ENCODE results near the gene ITGB6. TPM values are rescaled to one million over a fixed set of nuclear protein-coding genes. Genes with fewer than 3 reads are reported as not detected.
"Not testable (repeated sequence)": the region's sequence is repeated elsewhere in the genome, so short reads cannot be mapped to it uniquely, and the experiment has no call there.

ITGB6 gene
- total RNA-seq, 3 donors from 2014 or later, result not detected

DNA sequence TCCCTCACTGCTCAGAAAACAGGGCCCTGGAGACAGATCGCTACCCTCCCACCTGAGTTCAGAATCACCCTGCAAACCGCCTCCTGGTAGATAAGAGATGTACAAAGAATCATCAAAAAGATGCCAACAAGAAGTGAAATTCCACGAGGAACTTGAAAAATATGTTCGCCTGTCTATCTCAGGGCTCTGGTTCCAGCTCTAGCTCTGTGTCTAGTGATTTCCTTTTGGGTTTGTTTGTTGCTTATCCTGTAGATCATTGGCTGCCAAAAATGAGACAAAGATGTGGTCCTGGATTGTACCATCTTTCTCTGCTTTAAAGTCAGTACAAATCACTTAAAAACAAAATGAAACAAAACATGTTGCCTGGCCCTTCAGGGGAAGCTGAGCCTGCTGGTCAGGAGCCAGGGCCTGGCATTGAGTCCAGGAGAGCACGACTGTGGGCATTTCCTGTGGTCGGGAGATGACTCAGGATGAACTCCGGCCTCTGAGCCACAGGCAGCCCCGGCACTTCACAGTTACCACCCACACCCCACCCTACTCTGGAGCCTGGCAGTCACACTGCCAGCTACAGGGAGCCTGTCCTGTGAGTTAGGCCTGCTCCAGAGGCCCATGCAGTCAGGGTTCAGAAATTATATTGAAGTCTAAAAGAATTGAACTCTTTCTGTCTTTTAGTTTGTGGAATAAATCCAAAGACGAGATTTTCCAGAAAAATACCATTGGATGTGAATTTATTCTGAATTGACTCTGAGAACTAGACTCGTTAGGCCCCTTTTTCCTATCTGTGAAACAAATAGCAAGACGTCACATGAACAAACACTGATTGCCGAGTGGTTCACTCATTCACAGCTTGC is 8.0 kb upstream of the ITGB6 start:
- H3K9me3 Mint-ChIP-seq, result no peaks in the 10 kb centered on the region
- peaks cover 22% of the 10 kb centered on the region for H3K4me1 Mint-ChIP-seq (ENCODE audit: low read depth)
- ATAC-seq (peak in 1 of 2 donors; percentile 51), DNase-seq (no peak)
- no peaks in the 10 kb centered on the region for H3K27me3 Mint-ChIP-seq (ENCODE audit: low read depth)
- no peaks in the 10 kb centered on the region for H3K36me3 Mint-ChIP-seq (ENCODE audit: insufficient read depth)
- no peak overlapping the region for H3K4me3 Mint-ChIP-seq

DNA sequence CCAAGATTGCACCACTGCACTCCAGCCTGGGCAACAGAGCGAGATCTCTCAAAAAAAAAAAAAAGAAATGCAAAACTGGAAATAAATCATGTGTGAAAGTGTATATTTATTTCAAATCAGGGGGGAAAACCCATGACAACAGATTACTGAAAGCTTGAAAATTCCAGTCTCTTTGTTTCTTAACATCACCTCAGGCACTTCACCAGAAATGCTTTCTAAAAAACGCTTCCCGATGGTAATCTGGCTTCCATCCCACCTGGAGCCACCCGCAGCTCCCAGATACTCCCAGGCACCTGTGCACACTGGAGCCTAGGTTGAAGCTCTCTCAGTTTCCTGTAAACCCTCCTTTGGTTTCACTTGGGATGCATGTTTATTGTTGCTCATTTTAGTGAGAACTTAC is 7.2 kb upstream of the ITGB6 start:
- H3K36me3 Mint-ChIP-seq (ENCODE audit: insufficient read depth), result no peaks in the 10 kb centered on the region
- ATAC-seq, result no peak
- no peak for DNase-seq
- no peaks in the 10 kb centered on the region for H3K27me3 Mint-ChIP-seq (ENCODE audit: low read depth)
- peaks cover 22% of the 10 kb centered on the region for H3K4me1 Mint-ChIP-seq (ENCODE audit: low read depth)
- no peaks in the 10 kb centered on the region for H3K9me3 Mint-ChIP-seq
- no peak overlapping the region for H3K4me3 Mint-ChIP-seq

DNA sequence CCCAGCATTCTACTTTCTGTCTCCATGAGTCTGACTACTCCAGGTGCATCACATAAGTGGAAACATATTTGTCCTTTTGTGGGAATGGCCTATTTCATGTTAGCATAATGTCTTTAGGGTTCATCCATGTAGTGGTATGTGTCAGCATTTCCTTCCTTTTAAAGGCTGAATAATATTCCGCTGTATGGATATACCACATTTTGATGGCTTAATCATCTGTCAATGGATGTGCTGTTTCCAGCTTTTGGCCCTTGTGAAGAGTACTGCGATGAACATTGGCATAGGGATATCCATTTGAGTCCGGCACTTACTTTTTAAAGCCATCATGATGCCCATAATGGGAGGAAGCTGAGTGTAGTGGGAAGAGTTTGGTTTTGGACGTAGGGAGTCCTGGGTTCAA is 6.4 kb upstream of the ITGB6 start:
- no peaks in the 10 kb centered on the region for H3K36me3 Mint-ChIP-seq (ENCODE audit: insufficient read depth)
- H3K9me3 Mint-ChIP-seq, result no peaks in the 10 kb centered on the region
- H3K4me3 Mint-ChIP-seq, result no peak overlapping the region
- no peak for ATAC-seq
- peaks cover 22% of the 10 kb centered on the region for H3K4me1 Mint-ChIP-seq (ENCODE audit: low read depth)
- no peaks in the 10 kb centered on the region for H3K27me3 Mint-ChIP-seq (ENCODE audit: low read depth)
- DNase-seq, result no peak

DNA sequence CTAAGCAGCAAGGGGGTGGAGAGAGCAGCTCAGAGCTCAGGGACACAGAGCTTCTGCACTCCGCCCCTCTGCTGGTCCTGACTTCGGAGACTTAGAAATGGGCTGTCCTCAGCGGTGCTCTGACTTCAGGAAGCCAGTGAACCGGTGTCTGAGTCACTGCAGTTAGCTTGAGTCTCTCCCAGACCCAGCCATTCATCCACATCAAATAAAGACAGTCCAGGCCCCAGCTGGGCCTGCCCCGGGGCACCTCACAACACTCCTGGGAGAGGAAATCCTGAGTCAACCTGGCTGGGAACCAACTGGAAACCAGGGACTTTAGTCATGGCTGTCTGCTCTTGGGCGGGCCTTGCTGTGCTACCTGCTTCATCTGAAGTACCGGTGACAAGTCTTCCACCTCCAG is 5.4 kb upstream of the ITGB6 start:
- H3K27me3 Mint-ChIP-seq (ENCODE audit: low read depth), result no peaks in the 10 kb centered on the region
- DNase-seq (no peak), ATAC-seq (no peak)
- no peaks in the 10 kb centered on the region for H3K9me3 Mint-ChIP-seq
- no peaks in the 10 kb centered on the region for H3K36me3 Mint-ChIP-seq (ENCODE audit: insufficient read depth)
- H3K4me1 Mint-ChIP-seq (ENCODE audit: low read depth), result peaks cover 17% of the 10 kb centered on the region
- H3K4me3 Mint-ChIP-seq, result no peak overlapping the region

DNA sequence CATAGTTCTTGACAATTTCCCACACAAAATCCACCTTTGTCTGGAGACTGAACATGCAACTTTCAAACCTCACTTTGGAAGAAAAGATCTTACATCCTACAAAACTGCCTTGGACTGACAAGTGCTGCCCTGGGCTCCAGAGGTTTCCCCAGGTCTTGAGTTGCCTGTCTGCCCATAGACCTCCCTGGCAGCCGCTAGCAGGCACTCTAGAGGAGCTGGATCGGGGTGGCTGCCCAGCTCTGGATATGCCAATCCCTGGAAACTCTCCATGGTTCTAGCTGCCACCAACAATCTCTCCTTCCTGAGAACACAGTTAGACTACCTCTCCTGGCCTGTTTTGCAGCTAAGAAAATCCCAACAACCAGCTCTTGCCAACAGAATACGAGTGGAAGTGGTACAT is 3.4 kb upstream of the ITGB6 start:
- H3K36me3 Mint-ChIP-seq (ENCODE audit: insufficient read depth), result no peaks in the 10 kb centered on the region
- no peak overlapping the region for H3K4me3 Mint-ChIP-seq
- no peaks in the 10 kb centered on the region for H3K27me3 Mint-ChIP-seq (ENCODE audit: low read depth)
- DNase-seq (no peak), ATAC-seq (no peak)
- peaks cover 12% of the 10 kb centered on the region for H3K4me1 Mint-ChIP-seq (ENCODE audit: low read depth)
- H3K9me3 Mint-ChIP-seq, result no peaks in the 10 kb centered on the region

DNA sequence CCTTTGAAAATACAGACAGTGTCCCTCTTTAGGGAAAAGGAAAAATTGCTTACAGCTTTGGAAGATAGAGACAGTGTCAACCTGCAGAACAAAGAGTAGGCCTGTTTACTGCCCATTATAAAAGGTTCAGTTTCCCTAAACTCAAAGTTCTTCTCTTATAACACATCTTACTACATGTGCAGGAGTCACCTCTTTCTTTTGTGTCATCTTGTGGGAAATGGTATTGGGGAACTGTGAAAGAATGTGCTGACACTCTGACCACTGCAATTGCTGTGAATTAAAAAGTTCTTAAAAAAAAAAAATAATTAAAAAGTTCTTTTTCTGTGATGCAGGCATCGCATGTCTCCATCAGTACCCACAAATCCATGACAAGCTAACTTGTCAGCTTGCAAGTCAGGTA is 2.9 kb upstream of the ITGB6 start:
- DNase-seq, result no peak
- no peaks in the 10 kb centered on the region for H3K36me3 Mint-ChIP-seq (ENCODE audit: insufficient read depth)
- no peak for ATAC-seq
- H3K4me3 Mint-ChIP-seq, result no peak overlapping the region
- no peaks in the 10 kb centered on the region for H3K9me3 Mint-ChIP-seq
- no peaks in the 10 kb centered on the region for H3K27me3 Mint-ChIP-seq (ENCODE audit: low read depth)
- peaks cover 8% of the 10 kb centered on the region for H3K4me1 Mint-ChIP-seq (ENCODE audit: low read depth)

DNA sequence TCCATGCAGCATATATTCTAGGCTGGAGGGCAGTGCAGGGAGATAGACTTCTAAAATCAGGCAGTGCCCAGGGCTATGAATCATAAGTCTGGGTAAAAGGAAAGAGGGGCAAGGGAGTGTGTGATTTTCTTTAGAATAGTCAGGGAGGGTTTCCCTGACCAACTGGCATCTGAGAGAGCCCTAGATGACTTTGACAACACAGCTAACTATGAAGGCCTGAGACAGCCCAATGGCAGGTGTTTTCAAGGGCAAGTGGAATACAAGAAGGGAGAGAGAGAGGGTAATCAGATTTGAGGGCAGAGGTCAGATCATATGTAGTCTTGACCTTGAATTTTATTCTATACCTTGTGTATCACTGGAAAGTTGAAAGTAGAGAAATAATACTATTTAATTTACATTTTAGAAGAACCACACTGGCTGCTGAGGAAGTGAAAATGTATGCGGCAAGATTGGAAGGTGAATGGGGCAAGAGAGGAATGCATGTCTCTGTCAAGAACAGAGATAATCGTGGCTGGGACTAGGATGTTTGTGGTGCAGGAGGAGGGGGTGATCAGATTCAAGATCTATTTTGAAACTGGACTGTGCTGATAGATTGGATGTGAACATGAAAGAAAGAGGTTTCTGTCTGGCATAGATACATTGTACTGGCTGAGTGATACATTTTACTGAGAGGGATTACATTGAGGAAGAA is 1.9 kb upstream of the ITGB6 start:
- Mint-ChIP-seq H3K4me1 (ENCODE audit: low read depth) (no peaks in the 10 kb centered on the region), H3K27me3 (ENCODE audit: low read depth) (no peaks in the 10 kb centered on the region), H3K36me3 (ENCODE audit: insufficient read depth) (no peaks in the 10 kb centered on the region), H3K4me3 (no peak overlapping the region), H3K9me3 (no peaks in the 10 kb centered on the region)
- DNase-seq (no peak), ATAC-seq (no peak)

DNA sequence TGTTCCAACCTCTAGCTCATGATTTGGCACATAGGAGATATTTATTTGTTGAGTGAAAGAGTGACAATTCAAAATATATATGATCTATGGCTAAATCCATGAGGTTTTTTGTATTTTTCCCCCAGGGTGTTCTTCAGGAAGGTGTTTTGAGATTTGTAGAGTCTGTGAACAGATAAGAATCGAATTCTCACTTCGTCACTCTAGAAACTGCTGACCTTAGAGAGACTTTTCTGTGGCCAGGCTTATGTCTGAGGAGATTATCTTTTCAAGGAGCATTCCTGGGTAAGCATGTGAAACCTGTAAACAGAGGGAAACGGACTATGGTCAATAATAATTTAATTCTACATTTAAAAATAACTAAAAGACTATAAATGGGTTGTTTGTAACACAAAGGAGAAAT is 849 bp upstream of the ITGB6 start:
- Mint-ChIP-seq H3K27me3 (ENCODE audit: low read depth) (no peaks in the 10 kb centered on the region), H3K9me3 (no peaks in the 10 kb centered on the region), H3K36me3 (ENCODE audit: insufficient read depth) (no peaks in the 10 kb centered on the region), H3K4me1 (ENCODE audit: low read depth) (no peaks in the 10 kb centered on the region), H3K4me3 (no peak overlapping the region)
- no peak for DNase-seq
- ATAC-seq, result no peak

DNA sequence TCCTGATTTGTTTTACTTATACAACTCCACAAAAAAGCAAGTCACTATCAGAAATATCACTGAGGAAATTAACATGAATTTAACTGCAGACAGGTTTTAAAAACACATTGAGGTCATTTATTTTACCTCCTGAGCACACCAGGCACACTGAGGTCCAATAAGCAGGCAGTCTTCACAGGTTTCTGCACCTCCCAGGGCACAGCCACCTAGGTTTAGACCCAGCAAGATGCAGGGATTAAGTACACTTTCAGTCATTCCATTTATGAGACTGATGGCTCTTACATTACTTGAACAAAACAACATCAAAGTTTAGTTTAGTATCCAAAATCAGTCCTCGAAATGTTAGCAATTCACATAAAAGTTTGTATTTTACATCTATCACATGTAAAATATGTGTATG is 1.0 kb downstream of the ITGB6 start:
- Mint-ChIP-seq H3K4me1 (ENCODE audit: low read depth) (no peaks in the 10 kb centered on the region), H3K4me3 (no peak overlapping the region)
- ATAC-seq, result no peak

DNA sequence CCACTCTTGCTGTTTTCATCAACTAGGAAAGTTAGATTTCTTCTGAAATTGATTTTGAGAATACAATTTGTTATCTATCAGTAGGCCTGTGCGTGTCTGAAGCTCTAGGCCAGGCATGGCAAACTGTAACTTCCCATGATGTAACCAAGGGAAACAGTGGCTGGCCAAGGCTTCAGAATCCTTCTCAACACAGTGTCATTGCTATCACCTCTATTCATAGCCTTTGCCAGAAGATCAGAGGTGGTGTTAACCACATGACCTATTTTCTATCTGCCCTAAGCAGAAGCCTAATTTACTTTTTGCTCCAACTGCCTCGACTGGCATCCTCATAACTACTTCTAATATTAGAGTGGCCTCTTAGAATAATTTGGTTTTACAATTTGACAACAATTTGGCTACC is 2.5 kb downstream of the ITGB6 start:
- Mint-ChIP-seq H3K27me3 (ENCODE audit: low read depth) (no peaks in the 10 kb centered on the region), H3K36me3 (ENCODE audit: insufficient read depth) (no peaks in the 10 kb centered on the region), H3K4me3 (no peak overlapping the region), H3K4me1 (ENCODE audit: low read depth) (no peaks in the 10 kb centered on the region), H3K9me3 (no peaks in the 10 kb centered on the region)
- ATAC-seq (no peak), DNase-seq (no peak)

More for the DNA sequence above, 1.0 kb downstream of the ITGB6 start:
- DNase-seq, result no peak
- Mint-ChIP-seq H3K9me3 (no peaks in the 10 kb centered on the region), H3K36me3 (ENCODE audit: insufficient read depth) (no peaks in the 10 kb centered on the region), H3K27me3 (ENCODE audit: low read depth) (no peaks in the 10 kb centered on the region)

DNA sequence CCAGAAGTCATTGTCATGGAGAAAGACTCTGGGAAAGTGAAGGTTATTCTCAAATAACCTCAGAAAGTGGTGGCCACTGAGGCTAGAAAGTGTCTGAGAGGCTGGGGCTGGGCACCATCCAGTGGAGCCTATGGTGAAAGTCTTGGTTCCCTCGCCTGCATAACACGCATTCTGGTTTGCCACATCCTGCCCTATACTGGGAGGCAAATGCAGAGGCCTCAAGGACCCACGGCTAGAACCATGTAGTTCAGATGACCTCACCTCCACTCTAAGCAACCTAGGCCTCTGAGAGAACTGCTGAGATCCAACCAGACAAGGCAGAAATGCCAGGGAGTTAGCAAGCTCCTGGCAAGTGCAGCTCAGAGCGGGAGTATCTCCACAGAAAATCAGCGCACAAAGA is 5.1 kb downstream of the ITGB6 start:
- ATAC-seq (no peak), DNase-seq (no peak)
- no peaks in the 10 kb centered on the region for H3K9me3 Mint-ChIP-seq
- peaks cover 2% of the 10 kb centered on the region for H3K4me1 Mint-ChIP-seq (ENCODE audit: low read depth)
- peaks cover 2% of the 10 kb centered on the region for H3K27me3 Mint-ChIP-seq (ENCODE audit: low read depth)
- H3K4me3 Mint-ChIP-seq, result no peak overlapping the region
- H3K36me3 Mint-ChIP-seq (ENCODE audit: insufficient read depth), result no peaks in the 10 kb centered on the region

DNA sequence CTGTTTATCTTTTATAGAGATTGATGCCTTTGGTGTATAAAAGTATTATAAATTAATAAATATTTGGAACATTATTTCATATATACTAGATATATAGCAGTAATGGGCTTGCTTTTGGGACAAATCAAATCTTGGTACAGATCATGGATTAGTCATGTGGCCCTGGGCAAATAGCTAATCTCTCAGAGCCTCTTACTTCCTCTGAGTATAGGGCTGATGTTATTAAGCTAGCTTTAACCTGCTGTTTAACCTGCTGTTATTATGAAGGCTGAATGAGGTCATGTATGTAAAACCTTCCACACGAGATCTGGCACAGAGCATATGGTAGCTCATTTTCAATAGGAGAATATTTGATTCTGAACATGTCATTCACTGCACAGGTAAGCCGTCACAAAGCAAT is 5.7 kb downstream of the ITGB6 start:
- ATAC-seq (no peak), DNase-seq (no peak)
- no peaks in the 10 kb centered on the region for H3K36me3 Mint-ChIP-seq (ENCODE audit: insufficient read depth)
- no peaks in the 10 kb centered on the region for H3K9me3 Mint-ChIP-seq
- no peak overlapping the region for H3K4me3 Mint-ChIP-seq
- H3K27me3 Mint-ChIP-seq (ENCODE audit: low read depth), result peaks cover 2% of the 10 kb centered on the region
- H3K4me1 Mint-ChIP-seq (ENCODE audit: low read depth), result peaks cover 2% of the 10 kb centered on the region

DNA sequence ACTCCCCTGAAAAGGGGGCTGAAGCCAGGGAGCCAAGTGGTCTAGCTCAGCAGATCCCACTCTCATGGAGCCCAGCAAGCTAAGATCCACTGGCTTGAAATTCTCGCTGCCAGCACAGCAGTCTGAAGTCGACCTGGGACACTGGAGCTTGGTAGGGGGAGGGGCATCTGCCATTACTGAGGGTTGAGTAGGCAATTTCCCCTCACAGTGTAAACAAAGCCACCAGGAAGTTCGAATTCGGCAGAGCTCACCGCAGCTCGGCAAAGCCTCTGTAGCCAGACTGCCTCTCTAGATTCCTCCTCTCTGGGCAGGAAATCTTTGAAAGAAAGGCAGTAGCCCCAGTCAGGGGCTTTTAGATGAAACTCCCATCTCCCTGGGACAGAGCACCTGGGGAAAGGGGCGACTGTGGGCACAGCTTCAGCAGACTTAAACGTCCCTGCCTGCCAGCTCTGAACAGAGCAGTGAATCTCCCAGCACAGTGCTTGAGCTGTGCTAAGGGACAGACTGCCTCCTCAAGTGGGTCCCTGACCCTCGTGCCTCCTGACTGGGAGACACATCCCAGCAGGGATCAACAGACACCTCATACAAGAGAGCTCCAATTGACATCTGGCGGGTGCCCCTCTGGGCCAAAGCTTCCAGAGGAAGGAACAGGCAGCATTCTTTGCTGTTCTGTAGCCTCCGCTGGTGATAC is 18.8 kb downstream of the ITGB6 start:
- not testable (repeated sequence) for H3K9me3 Mint-ChIP-seq; H3K36me3 Mint-ChIP-seq (ENCODE audit: insufficient read depth); H3K4me3 Mint-ChIP-seq; DNase-seq; H3K27me3 Mint-ChIP-seq (ENCODE audit: low read depth)
- peaks cover 11% of the 10 kb centered on the region for H3K4me1 Mint-ChIP-seq (ENCODE audit: low read depth)
- ATAC-seq, result peak in 1 of 2 donors; percentile 51

DNA sequence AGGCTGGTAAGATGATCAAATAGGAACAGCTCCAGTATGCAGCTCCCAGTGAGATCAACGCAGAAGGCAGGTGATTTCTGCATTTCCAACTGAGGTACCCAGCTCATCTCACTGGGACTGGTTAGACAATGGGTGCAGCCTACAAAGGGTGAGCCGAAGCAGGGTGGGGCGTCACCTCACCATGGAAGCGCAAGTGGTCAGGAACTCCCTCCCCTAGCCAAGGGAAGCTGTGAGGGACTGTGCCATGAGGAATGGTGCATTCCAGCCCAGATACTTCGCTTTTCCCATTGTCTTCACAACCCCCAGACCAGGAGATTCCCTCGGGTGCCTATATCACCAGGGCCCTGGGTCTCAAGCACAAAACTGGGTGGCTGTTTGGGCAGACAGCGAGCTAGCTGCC is 19.4 kb downstream of the ITGB6 start:
- H3K36me3 Mint-ChIP-seq (ENCODE audit: insufficient read depth); DNase-seq; H3K27me3 Mint-ChIP-seq (ENCODE audit: low read depth); H3K4me3 Mint-ChIP-seq; ATAC-seq; H3K9me3 Mint-ChIP-seq: not testable (repeated sequence)
- H3K4me1 Mint-ChIP-seq (ENCODE audit: low read depth), result peaks cover 11% of the 10 kb centered on the region

DNA sequence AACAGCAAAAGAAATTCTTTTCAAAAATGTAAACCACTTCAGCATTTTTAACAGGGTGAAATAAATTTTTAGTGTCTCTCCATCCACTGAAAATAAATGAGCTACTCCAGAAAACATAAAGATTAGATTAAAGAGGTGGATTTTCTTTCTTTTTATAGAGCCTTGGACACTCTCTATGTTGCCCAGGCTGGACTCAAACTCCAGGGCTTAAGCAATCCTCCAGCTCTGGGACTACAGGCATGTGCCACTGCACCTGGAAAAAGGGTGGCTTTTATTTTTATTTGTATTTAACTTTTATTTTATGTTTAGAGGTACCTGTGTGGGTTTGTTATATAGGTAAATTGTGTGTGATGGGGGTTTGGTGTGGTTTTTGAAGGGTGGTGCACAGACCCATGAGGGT is 19.9 kb downstream of the ITGB6 start:
- Mint-ChIP-seq H3K27me3 (ENCODE audit: low read depth) (no peaks in the 10 kb centered on the region), H3K9me3 (peaks cover 3% of the 10 kb centered on the region), H3K36me3 (ENCODE audit: insufficient read depth) (no peaks in the 10 kb centered on the region), H3K4me1 (ENCODE audit: low read depth) (peaks cover 11% of the 10 kb centered on the region), H3K4me3 (no peak overlapping the region)
- ATAC-seq (no peak), DNase-seq (no peak)

All from activated T-cell treated with anti-CD3 and anti-CD28 coated beads, Interleukin-2, amount 50 U/mL, for 4 hours (primary cell).